Measurements from ENCODE around the gene CYB561D2. TPM values are rescaled to one million over a fixed set of nuclear protein-coding genes. Genes with fewer than 3 reads are reported as not detected.
A peak's percentile ranks its signal among the peaks of the same experiment; 100 is the strongest.

CYB561D2 gene
- total RNA-seq, 4 donors from 2014 or later, result 4.7 to 10.9 (median 9.0) TPM

DNA sequence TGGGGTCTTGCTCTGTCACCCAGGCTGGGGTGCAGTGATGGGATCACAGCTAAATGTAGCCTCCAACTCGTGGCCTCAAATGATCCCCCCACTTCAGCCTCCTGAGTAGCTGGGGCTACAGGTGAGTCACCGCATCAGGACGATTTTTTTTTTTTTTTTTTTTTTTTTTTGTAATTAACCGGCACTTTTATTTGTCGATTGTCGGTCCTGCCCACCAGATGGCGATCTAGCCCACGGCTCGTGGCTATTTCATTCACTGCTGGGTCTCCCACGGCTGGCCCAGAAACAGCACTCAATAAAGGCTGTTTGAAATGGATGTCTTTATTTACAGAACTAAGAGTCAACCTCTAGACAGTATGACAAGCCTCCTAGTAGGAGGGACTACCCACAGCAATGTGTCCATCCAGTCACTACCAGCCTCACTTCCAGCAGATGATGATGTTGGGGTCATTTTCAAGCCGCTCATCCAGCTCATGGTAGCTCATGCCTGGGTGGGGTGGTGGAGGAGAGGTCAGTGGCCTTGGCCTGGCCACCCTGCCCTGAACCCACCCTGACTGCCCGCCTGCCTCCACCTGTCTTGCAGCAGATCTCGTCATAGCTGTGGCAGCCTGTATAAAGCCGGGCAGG lies 3.4 kb upstream of the CYB561D2 start:
- Histone ChIP-seq H3K27ac (peak overlapping the region in 2 of 4 donors; percentile 32 to 48), H3K27me3 (no peaks in the 10 kb centered on the region), H3K4me3 (no peak overlapping the region), H3K36me3 (peaks cover 0 to 20% of the 10 kb centered on the region in 2 donors), H3K4me1 (peaks cover 0 to 64% (median 31%) of the 10 kb centered on the region in 3 donors), H3K9me3 (no peaks in the 10 kb centered on the region)
- no peak for TF ChIP-seq EP300 (IDR thresholded peaks at IDR 0.05)
- no peak for TF ChIP-seq POLR2AphosphoS5 (IDR thresholded peaks at IDR 0.05)
- TF ChIP-seq, protein P1, sequence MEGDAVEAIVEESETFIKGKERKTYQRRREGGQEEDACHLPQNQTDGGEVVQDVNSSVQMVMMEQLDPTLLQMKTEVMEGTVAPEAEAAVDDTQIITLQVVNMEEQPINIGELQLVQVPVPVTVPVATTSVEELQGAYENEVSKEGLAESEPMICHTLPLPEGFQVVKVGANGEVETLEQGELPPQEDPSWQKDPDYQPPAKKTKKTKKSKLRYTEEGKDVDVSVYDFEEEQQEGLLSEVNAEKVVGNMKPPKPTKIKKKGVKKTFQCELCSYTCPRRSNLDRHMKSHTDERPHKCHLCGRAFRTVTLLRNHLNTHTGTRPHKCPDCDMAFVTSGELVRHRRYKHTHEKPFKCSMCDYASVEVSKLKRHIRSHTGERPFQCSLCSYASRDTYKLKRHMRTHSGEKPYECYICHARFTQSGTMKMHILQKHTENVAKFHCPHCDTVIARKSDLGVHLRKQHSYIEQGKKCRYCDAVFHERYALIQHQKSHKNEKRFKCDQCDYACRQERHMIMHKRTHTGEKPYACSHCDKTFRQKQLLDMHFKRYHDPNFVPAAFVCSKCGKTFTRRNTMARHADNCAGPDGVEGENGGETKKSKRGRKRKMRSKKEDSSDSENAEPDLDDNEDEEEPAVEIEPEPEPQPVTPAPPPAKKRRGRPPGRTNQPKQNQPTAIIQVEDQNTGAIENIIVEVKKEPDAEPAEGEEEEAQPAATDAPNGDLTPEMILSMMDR (IDR thresholded peaks at IDR 0.05), result peak in 3 of 4 experiments; percentile 23 to 63 (median 59)
- no peak for TF ChIP-seq POLR2A (IDR thresholded peaks at IDR 0.05)
- no peak for ATAC-seq
- 9 to 20% methylated on average over 4 to 9 of the region's 14 CpGs for WGBS, 2 donors (ENCODE audit: low coverage in 1 of 2)

DNA sequence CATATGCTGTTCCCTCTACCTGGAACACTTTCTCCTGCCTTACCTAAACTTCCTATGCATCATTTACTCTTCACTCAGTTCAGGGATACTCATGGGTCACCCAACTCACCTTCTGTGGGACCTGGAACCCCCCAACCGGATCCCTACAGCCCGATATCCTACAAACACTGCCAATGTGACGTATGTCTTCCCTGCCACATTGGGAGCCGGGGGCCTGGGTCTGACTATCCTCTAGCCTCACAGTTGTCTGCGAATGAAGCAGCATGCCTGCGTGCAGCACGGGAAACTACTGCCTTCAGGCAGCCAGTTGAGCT lies 492 bp upstream of the CYB561D2 start:
- WGBS, 2 donors (ENCODE audit: low coverage in 1 of 2), result 0 to 20% methylated on average over 2 of the region's 7 CpGs
- H3K4me3 ChIP-seq, result peak overlapping the region; percentile 50 to 75
- H3K27me3 ChIP-seq, result no peaks in the 10 kb centered on the region
- TF ChIP-seq POLR2AphosphoS5 (IDR thresholded peaks at IDR 0.05) (no peak), POLR2A (IDR thresholded peaks at IDR 0.05) (no peak)
- TF ChIP-seq, protein P1 (IDR thresholded peaks at IDR 0.05), result no peak
- H3K9me3 ChIP-seq, result no peaks in the 10 kb centered on the region
- H3K36me3 ChIP-seq, result peaks cover 0 to 43% of the 10 kb centered on the region in 2 donors
- peaks cover 0 to 84% (median 30%) of the 10 kb centered on the region in 3 donors for H3K4me1 ChIP-seq
- peak overlapping the region; percentile 18 to 99 (median 94) for H3K27ac ChIP-seq
- ATAC-seq, result no peak

DNA sequence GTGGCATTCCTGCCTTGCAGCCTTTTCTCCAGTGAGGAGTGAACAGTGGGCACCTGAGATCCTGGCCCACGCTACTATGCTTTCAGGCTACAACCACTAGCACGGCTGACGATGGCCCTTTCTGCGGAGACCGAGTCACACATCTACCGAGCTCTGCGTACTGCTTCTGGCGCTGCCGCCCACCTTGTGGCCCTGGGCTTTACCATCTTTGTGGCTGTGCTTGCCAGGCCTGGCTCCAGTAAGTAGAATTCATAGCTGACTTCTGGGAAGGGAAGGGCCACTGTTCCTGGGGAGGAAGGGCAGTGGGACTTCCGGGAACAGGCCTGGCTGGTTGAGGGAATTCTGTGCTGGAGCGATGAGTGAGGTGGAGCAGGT lies 648 bp downstream of the CYB561D2 start:
- H3K36me3 ChIP-seq, result peaks cover 0 to 54% of the 10 kb centered on the region in 2 donors
- TF ChIP-seq EP300 (IDR thresholded peaks at IDR 0.05) (no peak), POLR2AphosphoS5 (IDR thresholded peaks at IDR 0.05) (peak; percentile 2), POLR2A (IDR thresholded peaks at IDR 0.05) (no peak)
- TF ChIP-seq, protein P1 (IDR thresholded peaks at IDR 0.05), result no peak
- peak overlapping the region in 3 of 4 donors; percentile 94 to 99 (median 95) for H3K27ac ChIP-seq
- ATAC-seq, result no peak
- peaks cover 0 to 85% (median 29%) of the 10 kb centered on the region in 3 donors for H3K4me1 ChIP-seq
- no peaks in the 10 kb centered on the region for H3K27me3 ChIP-seq
- WGBS, 2 donors (ENCODE audit: low coverage in 1 of 2), result 38 to 63% methylated on average over 5 to 11 of the region's 11 CpGs
- H3K9me3 ChIP-seq, result no peaks in the 10 kb centered on the region
- peak overlapping the region; percentile 50 to 75 for H3K4me3 ChIP-seq

DNA sequence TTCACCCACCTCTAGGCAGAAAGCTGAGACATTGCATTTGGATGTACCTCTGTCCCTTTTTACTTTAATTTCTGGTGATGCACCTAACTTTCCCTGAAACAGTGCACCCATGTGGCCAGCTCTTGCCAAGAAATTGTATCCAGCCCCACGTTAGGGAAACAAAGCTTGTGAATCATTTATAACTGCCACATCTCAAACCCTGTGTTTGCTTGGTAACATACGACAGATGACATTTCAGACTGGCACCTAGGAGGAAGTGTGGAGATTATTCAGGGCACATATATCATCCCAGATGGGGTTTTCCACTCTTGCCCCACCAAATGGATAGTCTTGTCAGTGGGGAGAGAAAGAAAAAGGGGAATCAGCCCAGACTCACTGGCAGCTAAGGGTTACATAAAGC lies 2.1 kb downstream of the CYB561D2 start:
- Histone ChIP-seq H3K4me1 (peaks cover 1 to 88% (median 44%) of the 10 kb centered on the region in 3 donors), H3K27me3 (no peaks in the 10 kb centered on the region), H3K27ac (peak overlapping the region in 1 of 4 donors; percentile 94), H3K4me3 (no peak overlapping the region), H3K36me3 (peaks cover 0 to 64% of the 10 kb centered on the region in 2 donors), H3K9me3 (no peaks in the 10 kb centered on the region)
- no peak for ATAC-seq
- 21% methylated on average over 2 of the region's 2 CpGs; no CpG with 5 or more reads in 1 of the 2 donors for WGBS, 2 donors (ENCODE audit: low coverage in 1 of 2)
- no peak for TF ChIP-seq POLR2AphosphoS5 (IDR thresholded peaks at IDR 0.05)
- TF ChIP-seq POLR2A (IDR thresholded peaks at IDR 0.05), result no peak
- TF ChIP-seq EP300 (IDR thresholded peaks at IDR 0.05), result no peak
- TF ChIP-seq, protein P1 (IDR thresholded peaks at IDR 0.05), result no peak
